ENCODE results near the gene HCFC1.

HCFC1 gene

DNA sequence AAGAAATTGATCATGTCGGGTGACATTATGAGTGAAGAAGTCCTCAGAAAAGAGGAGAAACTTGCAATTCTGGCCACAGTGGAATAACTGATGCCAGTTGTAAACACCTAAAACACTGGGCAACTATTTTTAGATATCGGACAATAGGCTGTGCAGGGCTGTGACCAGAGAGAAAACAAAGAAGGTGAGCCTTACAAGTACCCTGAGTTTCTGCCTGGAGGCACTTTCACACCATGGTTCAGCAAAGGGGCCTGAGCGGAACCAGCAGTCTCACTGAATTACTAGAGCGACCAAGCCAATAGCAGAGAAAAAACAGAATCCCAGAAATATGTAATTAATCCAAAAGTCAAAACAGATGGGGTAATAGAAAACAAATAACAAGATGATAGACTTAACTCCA is 36.9 kb upstream of the HCFC1 start:
- TF ChIP-seq, protein P1, sequence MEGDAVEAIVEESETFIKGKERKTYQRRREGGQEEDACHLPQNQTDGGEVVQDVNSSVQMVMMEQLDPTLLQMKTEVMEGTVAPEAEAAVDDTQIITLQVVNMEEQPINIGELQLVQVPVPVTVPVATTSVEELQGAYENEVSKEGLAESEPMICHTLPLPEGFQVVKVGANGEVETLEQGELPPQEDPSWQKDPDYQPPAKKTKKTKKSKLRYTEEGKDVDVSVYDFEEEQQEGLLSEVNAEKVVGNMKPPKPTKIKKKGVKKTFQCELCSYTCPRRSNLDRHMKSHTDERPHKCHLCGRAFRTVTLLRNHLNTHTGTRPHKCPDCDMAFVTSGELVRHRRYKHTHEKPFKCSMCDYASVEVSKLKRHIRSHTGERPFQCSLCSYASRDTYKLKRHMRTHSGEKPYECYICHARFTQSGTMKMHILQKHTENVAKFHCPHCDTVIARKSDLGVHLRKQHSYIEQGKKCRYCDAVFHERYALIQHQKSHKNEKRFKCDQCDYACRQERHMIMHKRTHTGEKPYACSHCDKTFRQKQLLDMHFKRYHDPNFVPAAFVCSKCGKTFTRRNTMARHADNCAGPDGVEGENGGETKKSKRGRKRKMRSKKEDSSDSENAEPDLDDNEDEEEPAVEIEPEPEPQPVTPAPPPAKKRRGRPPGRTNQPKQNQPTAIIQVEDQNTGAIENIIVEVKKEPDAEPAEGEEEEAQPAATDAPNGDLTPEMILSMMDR (IDR thresholded peaks at IDR 0.05; ENCODE audit: insufficient read depth, low read length, missing control alignments) = no peak
- no peak overlapping the region for H3K4me3 ChIP-seq (ENCODE audit: low read depth, low read length)
- ChIA-PET CTCF (no interaction called here), POLR2A (no interaction called here)
- DNase-seq (ENCODE audit: low read depth, low spot score) = no peak

DNA sequence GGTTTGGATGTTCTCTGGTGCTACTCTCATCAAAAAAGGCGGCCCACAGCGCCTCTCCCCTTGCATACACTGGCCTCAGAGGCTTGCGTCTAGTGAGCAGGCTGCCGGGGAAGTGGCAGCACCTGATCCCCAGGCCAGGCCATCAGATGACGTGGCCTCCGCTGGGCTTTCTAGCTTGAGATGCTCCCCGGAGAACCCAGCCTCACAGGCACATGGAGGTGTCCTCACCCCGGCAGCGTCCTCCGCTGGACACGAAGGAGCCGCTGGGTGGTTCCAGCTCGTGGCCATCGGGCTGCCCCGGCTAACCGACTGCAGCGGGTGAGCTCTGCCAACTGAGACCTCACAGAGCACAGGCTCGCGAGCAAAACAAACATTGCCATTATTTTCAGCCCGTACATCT is 35.3 kb upstream of the HCFC1 start:
- no peak overlapping the region for H3K4me3 ChIP-seq (ENCODE audit: low read depth, low read length)
- CTCF ChIA-PET = no interaction called here
- TF ChIP-seq, protein P1 (IDR thresholded peaks at IDR 0.05; ENCODE audit: insufficient read depth, low read length, missing control alignments) = no peak
- POLR2A ChIA-PET = no interaction called here
- no peak for DNase-seq (ENCODE audit: low read depth, low spot score)

DNA sequence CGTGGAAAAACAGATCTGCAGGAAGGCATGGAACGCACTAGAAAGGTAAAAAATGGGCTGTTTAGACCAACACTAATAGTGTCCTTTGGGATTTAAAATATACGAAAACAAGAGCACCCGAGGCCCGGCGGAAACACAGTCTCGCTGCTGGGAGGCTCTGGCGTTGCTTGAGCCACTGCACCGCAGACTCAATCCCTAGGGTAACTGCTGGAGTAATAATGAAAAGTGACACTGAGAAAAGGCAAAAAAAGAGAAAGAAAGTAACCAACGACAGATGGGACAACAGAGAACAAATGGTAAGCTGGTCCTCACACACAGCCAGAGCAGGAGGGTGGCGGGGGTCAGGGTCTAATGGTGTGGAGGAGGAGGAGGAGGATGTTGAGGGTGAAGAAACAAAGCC is 32.7 kb upstream of the HCFC1 start:
- DNase-seq (ENCODE audit: low read depth, low spot score) = no peak
- CTCF ChIA-PET = interaction anchor here (1.0 to 1.6 kb wide), 3 partner anchors 9 to 44 kb away, joined by 3 to 4 read pairs (median 4); no protein-coding TSS in a partner anchor
- H3K4me3 ChIP-seq (ENCODE audit: low read depth, low read length) = no peak overlapping the region
- POLR2A ChIA-PET = no interaction called here
- TF ChIP-seq, protein P1 (IDR thresholded peaks at IDR 0.05; ENCODE audit: insufficient read depth, low read length, missing control alignments) = no peak

DNA sequence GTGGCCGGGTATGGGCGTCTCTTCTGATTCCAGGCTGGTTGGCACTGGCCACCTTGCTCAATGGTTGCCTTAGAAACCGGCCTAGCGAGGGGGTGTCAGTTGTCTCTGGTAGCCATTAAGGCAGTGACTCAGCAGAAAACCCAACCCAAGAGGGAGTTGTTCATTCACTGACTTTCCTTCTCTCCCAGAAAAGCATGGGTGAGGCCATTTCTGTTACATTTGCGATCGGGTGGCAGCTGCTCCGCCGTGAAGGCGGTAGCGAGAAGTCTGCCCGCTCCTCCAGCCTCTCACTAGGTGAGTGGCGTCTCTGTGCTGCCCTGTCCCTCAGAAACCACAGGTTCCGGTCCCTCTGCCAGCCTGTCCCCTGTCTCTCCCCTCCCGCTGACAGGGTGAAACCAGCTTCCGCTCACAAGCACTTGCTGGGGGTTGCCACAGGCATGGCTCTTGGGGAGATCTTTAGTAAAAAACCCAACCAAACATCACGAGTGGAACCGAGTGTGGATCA is 30.6 kb upstream of the HCFC1 start:
- POLR2A ChIA-PET = no interaction called here
- H3K4me3 ChIP-seq (ENCODE audit: low read depth, low read length) = no peak overlapping the region
- DNase-seq (ENCODE audit: low read depth, low spot score) = no peak
- CTCF ChIA-PET = interaction anchor here (1.8 kb wide), 1 partner anchor 11 kb away, joined by 16 read pairs; no protein-coding TSS in a partner anchor
- TF ChIP-seq, protein P1 (IDR thresholded peaks at IDR 0.05; ENCODE audit: insufficient read depth, low read length, missing control alignments) = no peak

DNA sequence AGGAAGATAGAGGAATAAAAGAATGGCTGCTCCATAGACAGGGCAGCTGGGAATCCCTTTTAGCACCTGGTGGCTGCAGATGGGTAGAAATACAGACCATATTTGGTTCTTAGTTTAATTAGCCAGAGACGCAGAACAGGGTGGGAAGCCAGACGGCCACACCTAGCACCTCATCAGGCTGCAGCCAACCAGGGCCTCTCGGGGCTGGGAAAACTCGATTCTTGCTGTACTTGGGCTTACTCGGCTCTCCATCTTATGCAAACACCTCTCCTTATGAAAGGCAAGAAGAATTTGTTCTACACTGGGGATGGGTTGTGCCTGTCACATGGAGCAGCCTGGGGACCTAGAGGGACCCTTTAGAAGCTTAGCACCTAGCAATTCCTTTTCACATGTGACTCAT is 28.4 kb upstream of the HCFC1 start:
- no peak for DNase-seq (ENCODE audit: low read depth, low spot score)
- ChIA-PET POLR2A (no interaction called here), CTCF (no interaction called here)
- H3K4me3 ChIP-seq (ENCODE audit: low read depth, low read length) = no peak overlapping the region
- TF ChIP-seq, protein P1 (IDR thresholded peaks at IDR 0.05; ENCODE audit: insufficient read depth, low read length, missing control alignments) = no peak

DNA sequence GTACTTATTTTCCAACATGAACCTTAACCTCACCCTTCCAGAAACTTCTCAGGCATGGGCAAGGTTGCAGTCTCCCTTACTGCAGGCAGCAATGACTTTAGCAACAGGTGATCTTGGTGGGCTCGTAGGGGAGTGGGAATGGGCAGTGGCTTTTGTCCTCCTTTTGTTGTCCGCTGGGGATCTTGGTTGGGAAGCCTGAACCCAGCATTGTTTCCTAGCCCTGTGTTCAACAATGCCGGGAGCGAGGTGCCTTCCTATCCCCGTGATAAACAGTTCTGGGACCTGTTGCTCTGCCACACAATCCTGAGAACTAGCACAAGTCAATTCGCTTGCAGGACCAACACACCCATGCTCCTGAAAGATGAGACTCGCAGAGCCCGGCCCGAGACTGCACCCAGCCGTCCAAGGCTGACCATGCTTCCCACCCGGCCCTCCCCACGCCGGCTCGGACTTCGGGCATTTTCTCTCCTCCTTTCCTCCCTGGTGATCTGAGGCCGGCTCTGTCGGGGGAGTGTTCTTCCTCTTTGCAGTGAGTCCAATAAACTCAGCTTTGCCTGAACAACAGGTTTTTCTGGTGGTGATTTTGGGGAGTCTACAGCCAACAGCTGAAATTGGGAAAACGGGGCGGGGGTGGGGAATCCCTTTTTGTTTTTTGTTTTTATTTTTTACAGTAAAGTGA is 27.9 kb upstream of the HCFC1 start:
- TF ChIP-seq, protein P1 (IDR thresholded peaks at IDR 0.05; ENCODE audit: insufficient read depth, low read length, missing control alignments) = no peak
- no peak for DNase-seq (ENCODE audit: low read depth, low spot score)
- no peak overlapping the region for H3K4me3 ChIP-seq (ENCODE audit: low read depth, low read length)
- ChIA-PET POLR2A (interaction anchor here (0.6 kb wide), 1 partner anchor 11 kb away, joined by 4 read pairs; no protein-coding TSS in a partner anchor), CTCF (no interaction called here)
